Stimulated activated CD8-positive, alpha-beta memory T cell treated with anti-CD3 and anti-CD28 coated beads, Interleukin-4, amount 100 ng/mL, for 24 hours (primary cell): ENCODE results near the gene SMAD6.

Source experiments
- DNase-seq: peaks from one replicate; pipeline ENCODE4 v3.0.0-alpha.2; 2020; ENCODE audit warnings: low read depth

Gene SMAD6

DNA sequence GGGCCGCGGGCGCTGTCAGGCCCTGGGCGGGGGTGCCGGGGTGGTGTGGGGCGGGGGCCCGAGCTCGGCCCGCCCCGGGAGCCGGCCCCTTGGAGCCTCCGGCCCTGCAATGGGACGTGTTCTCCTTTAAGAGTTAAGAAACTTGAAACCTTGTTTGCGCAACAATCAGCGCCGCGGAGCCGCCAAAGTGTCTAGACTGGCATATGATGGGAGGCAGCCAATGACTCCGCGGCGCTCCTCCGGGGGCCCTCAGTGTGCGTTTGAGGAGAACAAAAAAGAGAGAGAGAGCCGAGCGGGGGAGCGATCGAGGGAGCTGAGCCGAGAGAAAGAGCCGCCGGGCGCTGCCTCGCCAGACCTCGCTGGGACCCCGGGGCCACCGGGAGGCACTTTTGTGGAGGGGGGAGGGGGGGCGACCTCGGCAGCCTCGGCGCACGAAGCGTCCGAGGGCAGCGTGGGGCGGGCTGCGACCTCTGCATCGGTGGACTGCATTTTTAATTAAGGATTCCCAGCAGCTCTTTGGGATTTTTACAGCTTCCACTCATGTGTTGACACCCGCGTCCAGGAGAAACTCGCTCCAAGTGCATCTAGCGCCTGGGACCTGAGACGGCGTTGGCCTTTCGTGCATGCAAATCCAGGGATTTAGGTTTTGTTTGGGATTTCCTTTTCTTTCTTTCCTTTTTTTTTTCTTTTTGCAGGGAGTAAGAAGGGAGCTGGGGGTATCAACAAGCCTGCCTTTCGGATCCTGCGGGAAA is at the start of gene SMAD6:
Gene SMAD6 (plus strand): TSS at position 202 of the 752 bp plus-strand sequence. CDS start 1,023 bp downstream, outside the sequence.
- peak; percentile 55 for DNase-seq

DNA sequence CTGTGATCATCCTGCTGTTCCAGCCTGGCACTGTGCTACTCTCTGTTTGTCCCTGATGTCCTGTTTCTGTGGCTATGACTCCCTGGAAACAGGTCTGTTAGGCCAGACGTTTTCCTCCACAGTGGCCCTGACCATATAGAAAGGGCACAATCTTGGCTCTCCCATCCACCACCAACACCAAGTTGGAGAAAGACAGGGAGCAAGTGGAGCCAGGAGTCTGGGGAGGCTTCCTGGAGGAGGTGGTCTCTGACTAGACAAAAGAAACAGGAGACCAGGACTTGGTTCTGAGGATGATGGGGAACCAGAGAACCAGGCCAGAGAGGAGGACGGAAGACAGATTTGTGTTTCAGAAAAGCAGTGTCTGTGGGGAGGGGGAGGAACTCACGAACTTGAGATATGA is 49.2 kb upstream of the SMAD6 start:
- no peak for DNase-seq

DNA sequence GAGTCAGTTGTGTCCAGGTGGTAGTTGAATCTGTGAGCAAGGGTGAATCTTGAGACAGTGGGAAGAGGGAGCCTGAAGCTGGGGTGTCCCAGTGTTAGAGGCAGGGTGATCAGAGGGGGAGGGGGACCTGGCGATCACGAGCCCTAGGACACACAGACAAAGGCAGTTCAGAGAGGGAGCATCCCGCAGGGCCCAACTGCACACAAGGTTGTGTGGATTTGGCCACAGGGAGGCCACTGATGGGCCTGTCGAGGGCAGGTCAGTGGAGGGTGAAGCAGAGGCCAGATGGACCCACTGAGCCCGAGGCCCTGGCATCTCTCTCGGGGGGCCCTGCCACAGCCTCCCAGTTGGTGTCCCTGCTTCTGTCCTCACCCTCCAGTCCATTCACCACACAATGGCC is 48.6 kb upstream of the SMAD6 start:
- DNase-seq = no peak

DNA sequence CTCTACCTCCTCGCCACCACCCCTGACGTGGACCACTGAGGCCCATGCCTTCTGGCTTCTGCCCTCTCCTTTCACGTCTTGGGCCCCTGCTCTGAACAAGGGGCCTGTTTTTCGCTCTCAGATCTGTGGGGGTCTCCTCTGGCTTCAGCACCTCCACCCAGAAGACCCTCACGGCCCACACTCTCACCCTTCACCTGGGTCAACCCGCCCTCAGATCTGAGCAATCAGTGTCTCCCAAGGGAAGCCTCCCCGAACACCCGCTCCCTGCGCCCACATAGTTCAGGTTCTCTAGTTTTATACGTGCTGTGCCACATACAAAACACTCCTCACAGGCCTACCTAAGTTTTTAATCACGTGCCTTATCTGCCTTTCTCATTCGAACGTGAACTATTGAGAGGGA is 48.2 kb upstream of the SMAD6 start:
- no peak for DNase-seq

DNA sequence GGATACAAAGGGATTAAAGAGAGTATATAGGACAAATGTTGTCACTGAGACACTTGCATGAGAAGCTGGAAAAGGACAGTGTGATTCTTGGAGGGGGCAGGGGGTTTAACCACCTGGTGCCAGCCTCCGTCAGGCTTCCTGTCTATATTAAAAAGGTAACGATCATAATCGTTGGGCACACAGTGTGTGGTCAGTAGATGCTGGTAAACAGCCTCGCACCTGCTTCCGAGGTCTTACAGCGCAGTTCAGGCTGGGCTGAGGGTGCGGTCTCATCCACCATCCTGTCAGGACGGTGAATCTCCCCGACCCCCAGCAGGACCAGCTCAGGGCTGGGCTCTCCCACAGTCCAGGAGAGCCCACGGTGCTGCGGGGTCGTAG is 47.7 kb upstream of the SMAD6 start:
- no peak for DNase-seq

DNA sequence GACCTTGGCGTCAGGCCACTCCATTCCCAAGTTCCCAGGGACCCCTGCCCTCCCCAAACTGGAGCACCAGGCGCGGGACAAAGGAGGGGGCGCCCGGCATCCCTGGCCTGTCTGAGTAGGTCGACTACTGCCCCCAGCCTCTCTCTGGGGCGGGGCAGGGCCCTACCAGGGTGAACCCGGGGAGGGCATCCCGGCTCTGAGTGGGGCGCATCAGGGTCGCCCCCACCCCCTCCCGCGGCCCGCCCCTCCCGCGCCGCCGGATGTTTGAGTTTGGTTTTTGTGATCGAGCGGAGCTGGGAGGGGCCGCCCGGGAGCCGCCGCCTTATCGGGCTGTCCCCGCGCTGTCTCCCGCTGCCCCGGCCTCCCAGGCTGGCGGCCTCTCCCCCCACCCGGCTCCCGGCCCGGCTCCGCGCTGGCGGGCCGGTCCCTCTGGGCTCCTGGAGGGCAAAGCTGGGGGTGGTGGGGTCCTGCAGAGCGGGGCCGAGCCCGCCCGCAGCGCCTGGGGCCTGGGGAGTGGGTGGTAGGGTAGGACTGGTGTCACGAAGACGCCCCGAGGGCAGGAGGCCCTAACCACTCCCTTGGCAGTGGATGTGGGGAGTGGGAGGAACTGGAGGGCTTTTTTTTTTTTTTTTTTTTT is 47.2 kb upstream of the SMAD6 start:
- DNase-seq = no peak

DNA sequence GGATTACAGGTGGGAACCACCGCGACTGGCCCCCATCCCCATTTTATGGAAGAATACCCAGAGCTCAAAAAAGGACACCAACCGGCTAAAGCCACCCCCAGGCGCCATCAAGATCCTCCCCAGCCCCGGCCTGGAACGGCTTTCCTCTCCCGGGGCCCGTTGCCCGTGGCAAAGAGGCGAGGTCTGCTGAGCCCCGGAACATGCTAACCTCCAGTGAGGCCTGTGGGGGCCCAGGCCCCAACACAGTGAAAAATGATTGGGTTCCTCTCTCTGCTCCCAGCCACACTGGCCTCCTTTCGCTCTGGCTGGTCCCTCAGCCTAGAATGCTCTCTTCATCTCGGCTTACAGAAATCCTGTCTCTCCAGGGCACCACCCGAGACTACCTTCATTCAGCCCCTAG is 46.5 kb upstream of the SMAD6 start:
- DNase-seq = no peak

DNA sequence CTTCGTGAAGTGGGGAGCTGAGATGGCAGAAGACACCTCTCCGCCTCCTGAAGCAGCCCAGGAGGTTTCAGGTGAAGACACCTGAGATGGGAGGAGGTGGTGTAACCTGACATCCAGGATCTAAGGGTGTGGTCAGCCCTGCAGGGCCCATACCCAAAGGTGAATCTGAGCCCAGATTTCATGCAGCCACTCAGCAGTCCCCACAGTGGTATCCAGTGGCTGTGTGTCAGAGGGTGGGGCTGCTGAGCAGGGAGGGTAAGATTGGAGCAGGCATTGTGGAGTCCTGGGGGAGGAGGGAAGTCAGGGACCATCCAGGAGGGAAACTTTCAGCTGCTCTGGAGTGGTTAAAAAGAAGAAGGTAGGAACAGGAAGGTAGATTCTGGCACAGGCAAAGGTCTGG is 46.0 kb upstream of the SMAD6 start:
- DNase-seq = no peak

DNA sequence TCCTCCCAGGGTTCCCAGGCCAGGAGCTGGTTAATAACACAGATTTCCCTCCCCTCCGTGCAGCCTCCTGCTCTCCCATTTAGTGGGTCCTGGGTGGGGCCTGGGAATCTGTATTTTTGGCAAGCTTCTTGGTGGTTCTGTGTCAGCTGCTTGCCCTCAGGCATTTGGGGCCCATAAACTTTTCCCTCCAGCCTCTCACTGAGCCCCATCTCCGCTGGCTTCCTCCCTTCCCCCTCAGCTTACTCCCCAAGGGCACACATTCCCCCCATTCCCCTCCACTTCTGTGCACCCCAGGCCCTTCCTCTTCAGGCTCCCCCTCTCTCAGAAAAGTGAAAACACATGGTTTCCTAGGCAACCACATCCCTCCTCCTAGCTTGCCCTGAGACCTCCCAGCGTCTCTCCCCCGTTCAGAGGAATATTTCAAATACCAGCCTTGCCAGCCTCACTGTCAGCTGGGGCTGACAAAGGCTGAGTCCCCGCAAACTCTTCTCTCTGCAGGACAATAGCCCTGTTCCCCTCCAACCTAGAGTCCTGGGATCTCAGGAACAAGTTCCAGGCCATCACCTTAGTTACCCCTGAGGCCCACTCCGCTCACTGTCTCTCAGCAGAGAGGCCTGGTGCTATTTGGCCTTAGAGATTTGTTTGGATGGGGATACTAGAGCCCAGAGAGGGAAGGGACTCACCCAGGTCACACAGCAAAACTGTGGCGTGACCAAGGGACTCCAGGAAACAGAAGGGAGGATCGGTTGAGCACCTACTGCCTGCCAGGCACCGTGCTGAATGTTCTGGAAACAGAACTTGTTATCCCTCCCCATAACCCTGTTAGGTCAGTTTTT is 44.6 kb upstream of the SMAD6 start:
- no peak for DNase-seq

DNA sequence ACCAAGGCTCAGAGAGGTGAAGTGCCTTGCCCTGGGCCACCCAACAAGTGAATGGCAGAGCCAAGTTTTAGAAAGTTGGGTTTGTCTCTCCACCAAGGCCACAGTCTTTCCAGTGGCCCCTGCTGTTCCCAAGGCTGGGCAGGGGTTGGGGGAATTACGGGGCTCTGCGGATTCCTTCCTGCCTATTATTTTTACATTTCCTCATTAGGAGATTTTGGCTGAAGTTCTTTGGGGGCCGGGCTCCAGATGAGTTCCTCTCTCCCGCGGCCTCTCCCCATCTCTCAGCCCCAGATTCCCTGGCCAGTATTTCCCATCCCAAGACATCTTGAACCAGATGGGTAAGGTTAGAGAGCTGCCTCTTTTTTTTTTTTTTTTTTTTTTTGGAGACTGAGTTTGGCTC is 44.0 kb upstream of the SMAD6 start:
- no peak for DNase-seq

DNA sequence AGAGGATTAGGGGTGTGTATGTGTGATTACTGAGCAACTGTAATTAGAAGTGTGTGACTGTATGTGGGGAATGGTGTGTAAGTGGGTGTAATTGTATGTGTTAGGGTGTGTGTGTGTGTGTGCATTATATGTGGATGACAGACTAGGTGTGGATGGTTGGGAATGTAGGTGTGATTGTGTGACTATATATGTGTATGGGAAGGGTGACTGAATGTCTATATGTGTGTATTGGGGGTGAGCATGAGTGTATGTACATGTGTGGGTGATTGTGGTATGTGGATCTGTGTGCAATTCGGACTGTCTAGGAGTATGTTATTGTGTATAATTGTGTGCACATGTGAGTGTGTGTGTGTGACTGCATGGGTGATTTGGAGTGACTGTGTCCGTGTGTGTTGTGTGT is 43.2 kb upstream of the SMAD6 start:
- no peak for DNase-seq

DNA sequence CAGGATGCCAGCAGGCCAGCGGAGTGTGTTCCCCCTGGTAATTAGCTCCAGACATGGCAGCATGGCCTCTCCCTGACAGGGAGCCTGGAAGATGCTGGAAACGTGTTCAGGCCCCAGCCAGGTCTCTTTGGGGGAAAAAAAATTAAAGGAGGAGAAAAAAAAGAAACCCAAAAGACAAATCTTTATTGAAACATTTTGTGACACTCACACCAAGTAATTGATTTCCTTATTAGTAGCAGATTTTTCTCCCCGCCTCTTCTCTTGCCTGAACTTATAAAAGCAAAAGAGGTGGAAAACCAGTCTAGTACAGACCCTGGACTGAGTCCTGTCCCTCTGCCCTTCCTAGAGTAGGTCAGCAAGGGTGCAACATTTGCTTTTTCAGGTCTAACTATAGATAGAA is 42.7 kb upstream of the SMAD6 start:
- DNase-seq = no peak

DNA sequence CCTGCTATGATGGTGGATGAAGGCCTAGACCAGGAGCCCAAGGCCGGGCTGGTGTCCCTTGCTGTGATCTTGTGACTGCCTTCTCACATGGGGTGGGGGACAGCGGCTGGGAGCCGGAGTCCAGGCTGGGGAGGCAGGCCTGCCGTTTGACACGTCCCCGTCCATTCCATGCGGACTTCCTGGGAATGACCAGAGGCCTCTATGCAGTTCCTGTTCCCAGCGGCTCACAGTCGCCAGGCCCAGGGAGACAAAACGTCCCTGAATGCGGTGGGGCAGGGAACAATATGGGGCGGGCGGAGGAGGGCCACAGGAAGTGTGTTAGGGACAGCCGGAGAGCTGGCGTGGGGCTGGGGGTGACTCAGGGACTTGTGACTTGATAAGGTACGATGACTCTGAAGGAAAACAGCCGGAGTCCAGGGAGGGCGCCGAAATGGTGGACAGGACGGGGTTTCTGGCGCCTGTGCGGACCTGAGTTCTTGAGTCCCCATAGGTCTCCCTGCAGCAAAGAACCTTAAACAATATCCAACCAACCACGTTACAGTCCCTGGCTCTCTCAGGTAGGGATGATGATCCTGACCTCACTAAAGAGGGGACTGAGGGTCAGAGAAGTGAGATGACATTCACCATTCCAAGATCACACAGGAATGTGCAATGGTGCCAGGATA is 40.5 kb upstream of the SMAD6 start:
- DNase-seq = no peak

DNA sequence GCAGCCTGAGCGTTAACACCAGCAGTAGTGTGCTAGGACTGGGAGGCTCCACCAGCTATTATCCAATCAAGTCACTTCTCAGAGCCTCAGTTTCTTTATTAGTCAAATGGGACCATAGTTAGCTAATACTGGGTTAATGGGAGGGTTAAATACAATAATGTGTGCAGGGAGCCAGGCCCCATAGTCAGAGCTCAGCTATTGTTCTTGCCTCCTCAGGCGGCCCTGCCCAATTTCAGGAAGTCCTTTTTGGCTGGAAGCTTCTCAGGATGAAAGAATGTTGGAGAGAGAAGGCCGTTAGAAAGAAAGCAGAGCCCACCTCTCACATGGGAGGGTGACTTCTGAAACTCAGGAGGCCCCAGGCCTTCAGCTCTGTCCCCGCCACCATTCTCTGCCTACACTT is 39.5 kb upstream of the SMAD6 start:
- no peak for DNase-seq

DNA sequence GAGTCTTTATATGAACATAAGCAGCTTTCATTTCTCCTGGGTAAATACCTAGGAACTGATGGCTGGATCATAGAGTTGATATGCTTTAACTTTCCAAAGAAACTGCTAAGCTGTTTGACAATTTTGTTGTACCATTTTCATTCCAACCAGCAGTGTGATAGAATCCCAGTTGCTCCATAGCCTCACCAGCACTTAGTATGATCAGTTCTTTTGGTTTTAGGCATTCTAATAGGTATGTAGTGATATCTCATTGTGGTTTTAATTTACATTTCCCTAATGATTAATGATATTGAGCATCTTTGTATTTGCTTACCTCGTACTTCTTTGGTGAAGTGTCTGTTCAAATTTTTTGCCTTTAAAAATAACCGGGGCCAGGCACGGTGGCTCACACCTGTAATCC is 38.4 kb upstream of the SMAD6 start:
- DNase-seq = no peak

DNA sequence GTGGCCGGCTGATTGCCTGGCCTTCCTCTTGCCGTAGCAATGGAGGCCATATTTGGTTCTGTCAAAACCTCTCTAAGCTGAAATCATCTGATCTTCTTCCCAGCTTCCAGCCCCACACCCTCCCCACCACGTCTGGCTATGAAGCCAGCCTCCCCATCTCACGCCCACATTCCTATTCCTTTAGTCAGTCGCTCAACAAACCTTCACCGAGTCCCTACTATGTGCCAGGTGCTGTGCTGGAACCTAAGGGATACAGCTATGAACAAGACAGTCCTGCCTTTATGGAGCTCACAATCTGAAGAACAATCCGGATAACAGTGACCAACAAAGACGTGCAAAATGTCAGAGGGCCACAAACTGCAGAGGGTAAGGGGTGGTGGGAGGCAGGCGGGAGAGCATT is 31.9 kb upstream of the SMAD6 start:
- no peak for DNase-seq

DNA sequence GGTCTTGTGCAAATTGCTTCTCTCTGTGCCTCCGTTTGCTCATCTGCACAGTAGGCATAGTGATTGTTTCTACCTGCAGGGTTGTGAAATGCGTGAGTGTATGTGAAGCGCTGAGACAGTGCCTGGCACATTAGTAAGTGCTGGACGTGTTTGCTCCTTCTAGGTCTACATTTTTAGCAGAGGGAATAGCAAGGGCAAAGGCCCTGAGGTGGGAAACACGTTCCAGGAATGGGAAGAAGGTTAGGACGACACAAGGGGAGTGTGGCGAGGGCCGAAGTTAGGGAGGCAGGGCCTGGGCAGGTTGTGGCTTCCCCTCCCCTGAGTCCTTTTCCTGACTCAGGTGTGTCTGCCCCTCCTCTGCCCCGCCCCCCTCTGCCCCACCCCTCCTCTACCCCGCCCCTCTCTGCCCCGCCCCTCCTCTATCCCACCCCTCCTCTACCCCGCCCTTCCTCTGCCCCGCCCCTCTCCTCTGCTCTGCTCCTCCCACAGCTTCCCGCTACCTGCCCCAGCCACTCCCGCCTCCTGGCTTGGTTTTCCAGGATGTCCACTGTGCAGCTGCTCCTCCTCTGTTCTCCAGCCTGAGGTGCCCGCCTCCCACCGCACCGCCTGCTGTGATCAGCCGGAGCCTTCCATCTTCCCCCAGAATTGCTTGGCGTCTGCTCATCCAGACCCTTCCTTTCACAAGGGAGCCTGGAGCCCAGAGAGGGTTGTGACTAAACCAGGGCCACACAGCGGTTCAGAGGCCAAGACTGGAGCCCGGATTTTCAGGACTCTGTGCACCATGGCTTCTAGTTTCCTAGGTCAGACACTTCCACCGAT is 31.1 kb upstream of the SMAD6 start:
- DNase-seq = no peak

DNA sequence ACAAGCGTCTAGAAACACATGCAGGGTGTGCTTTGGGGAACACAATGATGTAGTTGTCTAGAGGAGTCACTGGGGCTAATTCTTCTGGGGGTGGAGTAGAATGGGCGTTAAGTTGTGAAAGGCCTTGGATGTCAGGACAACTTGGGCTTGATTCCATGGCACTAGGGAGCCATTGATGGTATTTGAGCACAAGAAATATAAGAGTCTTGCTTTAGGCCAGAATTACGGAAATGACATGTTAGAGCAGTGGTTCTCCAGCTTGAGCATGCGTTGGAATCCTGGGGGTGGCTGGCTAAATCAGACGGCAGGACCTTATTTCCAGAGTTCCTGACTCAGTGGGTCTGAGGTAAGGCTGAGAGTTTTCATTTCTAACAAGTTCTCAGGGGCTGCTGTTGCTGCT is 29.2 kb upstream of the SMAD6 start:
- no peak for DNase-seq

DNA sequence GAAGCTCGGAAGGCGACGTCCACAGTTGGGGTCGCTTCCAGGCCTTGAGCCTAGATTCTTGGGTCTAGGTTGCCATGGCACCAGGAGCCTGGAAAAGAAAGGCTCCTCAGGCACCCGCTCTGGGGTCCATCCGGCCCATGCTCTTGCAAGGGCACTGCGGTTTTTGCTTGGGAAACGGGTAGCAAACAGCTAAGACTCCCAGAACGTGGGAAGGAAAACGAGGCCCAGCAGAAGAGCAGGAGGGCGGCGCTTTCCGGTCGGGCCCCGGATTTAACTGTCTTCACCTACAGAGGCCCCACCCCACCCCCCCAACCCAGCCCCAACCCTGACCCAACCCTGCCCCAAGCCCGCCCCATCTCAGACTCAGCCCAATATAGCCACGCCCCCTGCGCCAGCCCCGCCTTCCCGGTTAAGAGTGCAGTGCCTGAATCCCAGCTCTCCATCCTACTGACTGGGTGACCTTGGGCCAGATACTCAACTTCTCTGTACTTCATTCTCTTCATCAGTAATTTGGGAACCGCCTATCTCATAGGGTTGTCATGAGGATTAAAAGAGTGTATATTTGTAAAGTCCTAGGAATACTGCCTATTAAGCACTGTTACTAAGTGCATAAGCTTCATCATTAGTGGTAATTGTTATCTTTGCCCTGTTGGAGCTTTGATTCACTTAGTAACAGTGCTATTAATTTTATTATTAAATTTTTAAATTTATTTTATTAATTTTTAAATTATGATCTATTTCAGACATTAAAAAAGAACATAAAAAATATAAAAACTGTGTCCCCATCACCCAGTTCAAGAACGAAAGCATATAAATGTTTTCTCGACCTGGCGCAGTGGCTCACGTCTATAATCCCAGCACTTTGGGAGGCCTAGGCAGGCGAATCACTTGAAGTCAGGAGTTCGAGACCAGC is 28.4 kb upstream of the SMAD6 start:
- no peak for DNase-seq

DNA sequence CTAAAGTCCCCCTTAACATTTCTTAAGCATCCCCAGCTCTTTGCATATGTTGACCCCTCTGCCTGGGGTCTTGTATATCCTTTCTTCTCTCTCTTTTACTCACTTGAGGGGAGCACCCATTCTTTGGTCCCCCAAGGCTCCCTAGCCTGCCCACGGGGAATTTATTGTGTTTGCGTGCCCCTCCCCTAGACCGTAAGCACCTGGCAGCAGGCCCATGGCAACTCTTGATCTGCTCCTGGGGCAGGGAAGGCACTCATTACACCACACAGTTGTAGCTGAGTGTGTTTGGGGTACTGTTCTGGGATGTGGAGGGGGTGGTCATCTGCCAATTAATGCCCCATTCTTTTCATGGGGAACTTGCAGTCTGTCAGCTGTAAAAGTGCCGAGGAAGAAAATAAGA is 27.3 kb upstream of the SMAD6 start:
- DNase-seq = no peak

DNA sequence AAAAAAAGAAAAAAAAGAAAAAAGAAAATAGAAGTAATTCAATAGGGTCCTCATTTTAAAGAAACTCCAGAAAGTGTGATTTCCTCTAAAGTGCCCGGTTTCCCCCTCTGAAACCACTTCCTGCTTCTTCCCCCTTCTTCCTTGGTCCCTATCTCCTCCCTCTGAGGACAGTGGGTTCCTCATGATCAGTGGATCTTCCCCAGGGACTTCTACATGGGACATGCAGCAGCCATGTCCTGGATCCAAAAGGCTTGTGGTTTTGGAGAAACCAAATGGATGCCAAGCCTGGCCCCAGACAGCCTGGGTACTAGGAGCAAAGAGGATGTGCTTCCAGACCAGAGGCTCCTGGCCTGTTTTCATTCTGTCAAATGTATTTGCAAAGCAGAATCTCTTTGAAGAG is 26.6 kb upstream of the SMAD6 start:
- DNase-seq = no peak
